GM12874 (cell line): Measurements from ENCODE around the gene LRRC4.

Source experiments
- CTCF ChIP-seq: IDR thresholded peaks from 2 replicates; pipeline ENCODE4 v1.5.1; 2011; ENCODE audit warnings: low read depth, mild to moderate bottlenecking, control low read depth, low read length, moderate library complexity; ENCODE audit not compliant: insufficient read depth

LRRC4 gene

DNA sequence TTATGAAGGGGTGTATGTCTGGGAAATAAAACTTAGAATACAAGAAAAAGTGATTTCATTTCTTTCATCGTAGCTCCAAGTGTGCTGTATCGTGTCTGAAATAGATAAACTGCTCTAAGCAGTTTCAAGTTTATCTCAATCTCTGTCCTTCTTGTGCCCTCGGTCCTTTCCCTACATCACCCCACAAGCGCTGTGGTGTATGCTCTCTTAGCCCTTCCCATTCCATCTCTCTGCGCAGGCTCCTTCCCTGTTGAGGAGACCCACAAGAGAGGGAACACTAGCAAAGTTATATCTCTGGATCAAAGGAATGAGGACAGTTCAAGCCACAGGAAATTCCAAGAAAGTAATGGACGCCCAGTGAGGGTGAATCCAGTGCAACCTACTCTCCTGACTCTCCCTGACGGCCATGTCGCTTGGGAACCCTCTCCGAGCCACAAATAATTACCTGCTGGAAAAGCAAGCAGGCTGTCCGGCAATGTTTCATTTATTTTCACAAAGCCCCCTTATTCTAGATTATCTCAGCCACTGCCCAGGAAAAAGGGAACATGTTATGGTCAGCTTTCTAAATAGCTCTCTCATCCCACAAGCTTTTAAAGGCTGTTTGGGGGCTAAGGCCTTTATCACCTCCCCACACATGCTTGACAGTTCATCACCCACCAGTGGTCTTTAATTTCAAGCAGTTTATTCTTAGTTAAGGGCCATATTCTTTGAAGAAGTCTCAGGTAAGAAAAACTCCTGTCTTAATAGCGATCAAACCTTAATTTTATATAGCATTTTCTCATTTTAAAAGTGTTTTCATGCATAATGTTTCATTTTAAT lies 34.8 kb downstream of the LRRC4 start:
- no peak for TF ChIP-seq CTCF

DNA sequence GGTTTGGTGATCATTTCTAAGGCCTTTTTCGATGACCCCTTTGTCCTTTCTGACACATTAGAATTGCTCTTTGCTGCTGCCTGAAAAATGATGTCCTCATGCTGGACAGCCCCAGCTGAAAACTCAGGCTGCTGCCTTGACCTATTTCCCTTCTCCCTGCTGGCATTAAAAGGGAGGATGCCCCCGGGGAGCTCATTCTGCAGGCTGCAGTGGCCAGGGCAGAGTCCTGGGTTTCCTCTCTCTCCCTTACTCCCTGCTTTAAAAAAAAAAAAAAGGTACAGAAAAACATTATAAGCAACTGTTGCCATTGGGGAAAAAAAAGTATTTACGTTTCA lies 35.4 kb downstream of the LRRC4 start:
- no peak for TF ChIP-seq CTCF

DNA sequence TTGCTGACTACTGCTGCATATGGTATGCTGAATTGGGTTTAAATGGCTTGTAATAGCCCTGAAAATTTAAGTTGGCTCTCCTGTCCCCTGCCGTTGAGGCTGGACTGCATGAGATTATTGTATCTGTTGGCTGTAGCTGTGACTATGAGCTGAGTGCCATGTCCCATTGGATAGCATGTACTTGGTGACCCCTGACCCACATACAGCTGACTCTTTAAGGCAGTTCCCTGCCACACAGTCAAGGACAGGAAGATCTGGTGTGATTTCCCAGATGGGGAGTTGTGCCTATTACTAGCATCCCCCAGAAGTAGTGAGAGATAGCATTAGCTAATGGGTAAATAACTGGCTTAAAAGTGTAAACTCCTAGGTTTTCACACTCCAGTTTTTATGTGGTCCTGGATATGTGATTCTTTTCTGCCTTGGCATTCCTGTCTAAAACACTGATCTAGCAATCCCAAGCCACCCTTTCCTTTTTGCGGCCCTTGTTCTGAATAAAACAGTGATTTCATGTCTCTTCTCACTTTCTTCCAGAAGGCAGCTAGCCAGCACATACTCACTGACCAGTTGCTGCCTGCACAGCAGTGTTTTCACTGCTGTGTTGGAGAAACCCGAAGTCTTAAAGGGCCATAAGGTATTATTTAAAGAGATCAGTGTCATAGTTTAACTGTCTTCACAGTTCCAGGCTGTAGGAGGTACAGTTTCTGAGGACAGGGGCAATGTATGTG lies 35.9 kb downstream of the LRRC4 start:
- no peak for TF ChIP-seq CTCF

DNA sequence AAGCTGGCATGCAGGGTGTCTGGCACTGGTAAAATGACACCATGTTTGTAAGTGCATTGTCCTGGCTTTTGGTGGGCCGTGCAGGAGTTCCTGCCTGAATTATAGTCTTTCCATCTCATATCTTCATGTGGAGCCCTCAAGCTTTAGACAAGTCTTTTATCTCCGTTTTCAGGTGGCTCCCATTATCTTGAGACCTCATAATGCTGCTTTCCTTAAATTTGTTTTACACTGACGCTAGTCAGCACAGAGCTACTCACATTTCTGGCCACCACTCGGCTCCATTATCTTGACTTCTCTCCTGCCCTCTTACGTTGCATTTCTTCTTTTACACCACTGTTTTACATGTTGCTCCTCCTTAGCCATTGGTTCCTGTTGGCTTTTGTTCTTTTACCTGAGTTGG lies 37.2 kb downstream of the LRRC4 start:
- TF ChIP-seq CTCF, result no peak

DNA sequence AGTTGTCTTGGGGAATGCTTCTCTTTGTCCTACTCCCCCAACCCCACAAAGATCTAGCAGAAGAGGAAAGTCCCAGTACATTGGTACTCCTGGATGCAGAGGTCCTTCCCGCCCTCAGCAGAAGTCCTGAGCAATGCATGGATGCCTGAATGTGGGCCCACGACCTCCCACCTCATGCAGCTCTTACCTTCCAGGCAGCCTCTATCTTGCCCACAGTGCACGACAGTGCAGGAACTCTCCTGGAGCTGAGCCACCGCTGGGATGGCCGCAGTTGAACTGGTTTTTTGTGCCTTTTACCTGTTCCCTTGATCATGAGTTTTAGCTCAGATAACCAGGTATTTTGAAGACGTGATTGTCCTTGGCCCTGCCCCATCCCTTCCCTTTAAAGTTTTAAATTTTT lies 37.9 kb downstream of the LRRC4 start:
- no peak for TF ChIP-seq CTCF

- no peak for TF ChIP-seq CTCF
These were observed 42.5 kb downstream of the LRRC4 start for GRCh38 chr7:127988751-127989150.

DNA sequence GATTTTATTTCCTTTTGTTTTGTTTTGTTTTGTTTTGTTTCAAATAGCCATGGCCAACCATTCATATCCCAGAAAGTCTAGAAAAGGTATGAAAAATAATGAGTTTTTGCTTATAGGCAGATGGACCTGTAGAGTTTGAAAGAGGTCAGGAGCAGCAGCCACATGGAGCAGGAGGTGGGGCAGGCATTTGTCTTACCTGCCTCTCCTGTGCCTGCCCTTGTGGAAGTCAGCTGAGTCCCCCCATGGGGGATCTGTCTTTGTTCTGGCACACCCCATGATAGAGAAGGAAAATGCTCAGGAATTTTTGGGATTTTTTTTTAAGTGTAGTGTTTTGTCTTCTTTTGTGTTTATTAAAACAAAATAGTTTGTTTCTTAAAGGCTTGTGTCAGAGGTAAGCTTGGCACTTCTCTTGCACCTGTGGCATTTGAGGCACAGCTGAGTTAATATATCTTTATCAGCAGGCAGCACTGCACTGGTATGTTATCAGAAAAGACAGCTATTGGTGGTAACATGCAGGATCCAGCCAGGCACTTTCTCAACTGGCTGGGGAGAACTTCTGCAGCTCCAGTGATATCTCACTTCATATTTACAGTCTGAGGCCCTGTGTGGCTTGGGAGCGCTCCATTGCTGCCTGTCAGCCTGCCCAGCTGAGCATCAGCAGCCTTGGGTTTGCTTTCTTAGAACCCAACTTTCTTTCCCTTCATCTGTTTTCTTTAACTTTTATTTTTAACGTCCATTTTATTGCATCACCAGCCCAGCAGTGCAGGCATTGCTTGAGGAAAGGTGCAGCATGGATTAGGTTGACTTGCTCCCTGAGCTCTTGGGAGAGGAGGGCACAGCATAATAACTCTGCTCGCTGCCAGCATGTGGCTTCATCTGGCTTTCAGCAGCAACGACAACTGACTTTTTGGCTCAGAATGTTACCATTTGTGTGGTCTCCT lies 44.4 kb downstream of the LRRC4 start:
- TF ChIP-seq CTCF, result no peak
